ENCODE measurements around the gene RPL18.

RPL18 gene

DNA sequence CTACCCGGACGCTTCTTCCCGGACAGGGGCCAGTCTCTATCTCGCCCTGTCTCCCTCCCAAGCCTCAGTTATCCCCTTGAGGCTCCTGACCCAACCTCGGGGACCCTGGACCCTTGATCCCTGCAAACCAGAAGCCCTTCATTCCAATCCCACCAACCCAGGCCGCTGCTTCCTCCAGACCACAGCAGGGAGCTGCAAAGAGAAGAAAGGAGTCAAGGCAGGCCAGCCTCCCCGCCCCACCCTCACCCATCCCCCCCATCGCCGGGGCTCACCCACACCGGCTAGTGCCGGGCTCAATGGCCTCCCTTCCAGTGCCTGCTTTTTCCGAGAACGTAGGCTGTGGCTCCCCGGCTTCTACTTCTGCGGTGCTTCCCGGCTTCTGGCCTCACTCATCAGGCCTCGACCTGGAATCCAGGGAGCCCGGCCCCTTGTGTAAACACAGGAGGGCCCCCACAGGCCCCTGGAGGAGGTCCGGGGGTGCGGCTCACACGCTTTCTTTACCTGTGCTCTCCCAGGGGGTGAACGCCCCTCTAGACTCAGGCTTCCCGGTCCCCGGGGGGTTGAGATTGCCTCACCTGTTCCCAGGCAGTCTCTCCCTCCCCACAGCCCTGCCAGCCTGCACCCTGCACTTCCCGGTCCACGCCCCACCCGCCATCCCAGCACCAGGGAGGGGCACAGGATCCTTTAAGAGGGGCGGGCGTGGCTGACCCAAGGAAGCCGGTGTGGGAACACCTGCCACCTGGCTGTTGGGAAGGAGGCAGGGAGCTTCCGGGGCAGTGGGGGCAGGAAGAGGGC, 4.3 kb downstream of the RPL18 start, which contains the start of gene FAM83E:
Gene FAM83E (minus strand): TSS at position 641 of the 795 bp plus-strand sequence. CDS start 1,704 bp downstream, outside the sequence.
- no peak for DNase-seq (ENCODE audit: low spot score)

DNA sequence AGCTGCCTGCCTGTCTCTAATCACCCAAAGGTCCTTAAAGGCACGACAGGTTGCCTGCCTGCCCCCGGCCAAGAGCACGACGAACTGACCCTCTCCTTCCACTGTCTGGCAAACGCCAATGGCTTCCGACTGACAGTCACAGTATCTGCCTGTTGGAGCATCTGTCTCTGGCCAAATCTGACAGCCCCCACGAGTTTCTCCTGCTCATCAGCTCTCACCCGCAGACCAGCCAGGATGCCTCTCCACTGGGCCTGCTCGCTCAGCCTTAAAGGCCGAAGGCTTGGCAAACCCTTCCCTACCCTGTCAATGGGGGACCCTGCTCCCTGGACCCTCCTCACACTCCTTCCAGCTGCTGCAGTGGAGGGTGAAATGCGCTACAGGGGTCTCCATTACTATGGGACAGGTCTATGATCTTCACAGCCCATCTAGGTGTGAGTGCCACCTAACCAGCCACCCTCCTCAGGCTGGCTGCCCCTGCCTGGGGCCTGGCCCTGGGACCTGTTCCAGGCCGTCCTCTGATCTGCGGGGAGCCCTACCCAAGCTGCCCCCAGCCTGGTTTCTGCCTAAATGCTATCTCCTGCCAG, 5.0 kb downstream of the RPL18 start:
- no peak for DNase-seq (ENCODE audit: low spot score)

DNA sequence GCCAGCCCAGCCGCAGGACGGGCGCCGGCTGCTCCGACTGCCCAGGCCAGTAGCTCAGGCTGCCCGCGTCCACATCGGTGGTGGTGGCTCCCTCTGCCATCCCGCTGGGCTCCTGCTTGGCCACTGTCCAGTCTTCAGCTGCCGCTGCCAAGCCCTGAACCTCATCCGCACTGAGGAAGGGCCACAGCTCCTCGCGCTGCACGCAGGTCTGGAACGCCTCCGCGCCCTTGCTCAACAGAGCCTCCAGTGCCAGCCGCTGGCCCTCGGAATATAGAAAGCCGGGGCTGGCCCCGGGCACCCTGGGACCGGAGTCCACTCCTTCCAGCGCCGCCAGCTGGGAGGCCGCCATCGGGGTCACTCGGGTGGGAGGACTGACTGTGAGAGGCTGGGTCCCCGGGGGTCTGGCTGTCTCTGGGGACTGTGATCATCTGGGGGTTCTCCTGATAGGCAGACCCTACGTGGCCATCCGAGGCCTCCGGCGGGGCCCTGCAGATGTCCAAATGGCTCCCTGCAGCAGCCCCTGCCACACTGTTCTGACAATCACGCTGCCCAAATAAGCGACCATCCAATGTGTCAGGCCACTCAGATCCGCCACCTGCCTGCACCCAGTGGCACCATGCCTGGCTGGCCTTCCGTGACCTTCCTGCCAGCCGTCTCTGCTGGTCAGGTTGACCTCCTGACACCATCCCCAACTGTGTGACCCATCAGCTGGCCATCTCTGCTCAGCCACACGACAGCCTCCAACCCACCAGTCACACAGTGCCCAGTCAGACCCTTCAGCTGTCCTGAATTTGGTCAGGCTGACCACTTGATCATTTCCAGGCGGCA, 5.7 kb downstream of the RPL18 start:
- no peak for DNase-seq (ENCODE audit: low spot score)

DNA sequence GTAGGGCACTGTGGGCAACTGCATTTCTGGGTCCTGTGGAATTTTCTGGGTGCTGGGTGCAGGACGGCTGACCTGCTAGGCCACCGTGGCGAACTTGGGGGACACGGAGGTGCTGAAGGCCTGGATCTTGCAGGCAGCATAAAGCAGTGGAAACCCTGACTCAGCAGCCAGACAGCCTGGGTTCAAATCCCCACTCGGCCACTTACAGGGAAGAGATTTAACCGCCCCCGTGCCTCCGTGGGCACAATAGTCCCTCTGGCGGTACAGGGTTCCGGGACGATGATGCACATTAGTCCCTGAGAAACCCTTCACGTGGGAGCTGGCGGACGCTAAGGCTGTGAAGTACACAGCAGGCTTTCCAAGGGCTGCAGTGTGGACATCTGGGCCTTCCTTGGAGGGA, 7.1 kb downstream of the RPL18 start:
- no peak for DNase-seq (ENCODE audit: low spot score)

DNA sequence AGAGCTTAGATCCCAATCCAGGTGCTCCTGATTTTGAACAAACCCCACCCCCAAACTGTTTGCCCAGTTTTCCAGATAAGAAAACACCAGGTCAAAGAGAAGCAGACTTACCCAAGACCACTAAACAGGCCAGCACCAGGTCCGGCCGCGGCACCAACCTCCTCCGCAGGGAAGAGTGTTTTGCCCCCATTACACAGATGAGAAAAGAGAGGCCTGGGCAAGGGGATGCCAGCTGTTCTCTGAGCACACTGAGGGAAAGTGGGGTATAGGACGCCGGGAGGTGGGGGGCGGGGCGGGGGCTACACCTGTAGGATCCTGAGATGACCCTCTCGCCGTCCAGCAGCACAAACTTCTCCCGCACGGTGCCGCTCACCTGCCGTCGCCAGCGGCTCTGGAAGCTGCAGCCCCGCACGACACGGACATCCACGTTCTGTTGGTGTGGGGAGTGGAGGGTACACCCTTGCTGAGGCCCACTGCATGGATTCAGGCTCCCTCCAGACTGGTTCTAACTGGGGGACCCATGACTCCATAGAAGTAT, 9.3 kb downstream of the RPL18 start:
- DNase-seq (ENCODE audit: low spot score), result no peak

DNA sequence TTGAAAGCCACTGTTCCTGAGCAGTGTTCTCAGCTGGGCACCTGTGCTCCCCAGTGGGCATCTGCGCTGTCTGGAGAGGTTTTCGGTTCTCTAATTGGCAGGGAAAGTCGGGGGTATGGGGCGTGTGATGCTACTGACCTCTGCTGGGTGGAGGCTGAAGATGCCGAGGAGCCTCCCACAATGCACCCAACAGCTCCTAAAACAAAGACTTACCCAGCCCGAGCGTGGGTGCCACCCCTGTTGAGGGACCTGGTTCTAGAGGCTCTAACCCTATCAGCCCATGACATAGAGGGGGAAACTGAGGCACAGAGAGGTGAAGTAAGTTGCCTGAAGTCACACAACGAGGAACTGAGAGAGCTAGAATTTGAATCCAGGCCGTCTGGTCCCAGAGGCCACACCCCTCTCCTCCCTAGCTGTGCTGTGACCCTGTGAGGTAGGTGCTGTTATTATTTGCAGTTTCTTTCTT, 10.1 kb downstream of the RPL18 start:
- no peak for DNase-seq (ENCODE audit: low spot score)

DNA sequence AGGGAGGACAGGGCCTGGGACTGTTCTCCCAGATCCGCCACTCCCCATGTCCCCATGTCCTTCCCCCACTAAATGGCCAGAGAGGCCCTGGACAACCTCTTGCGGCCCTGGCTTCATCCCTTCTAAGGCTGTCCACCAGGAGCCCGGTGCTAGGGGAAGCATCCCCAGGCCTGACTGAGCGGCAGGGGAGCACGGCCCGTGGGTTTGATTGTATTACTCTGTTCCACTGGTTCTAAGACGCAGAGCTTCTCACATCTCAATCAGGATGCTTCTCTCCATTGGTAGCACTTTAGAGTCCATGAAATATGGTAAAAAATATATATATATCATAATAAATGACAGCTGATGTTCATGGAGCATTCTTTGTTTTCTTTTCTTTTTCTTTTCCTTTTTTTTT, 11.6 kb downstream of the RPL18 start:
- DNase-seq (ENCODE audit: low spot score), result no peak

DNA sequence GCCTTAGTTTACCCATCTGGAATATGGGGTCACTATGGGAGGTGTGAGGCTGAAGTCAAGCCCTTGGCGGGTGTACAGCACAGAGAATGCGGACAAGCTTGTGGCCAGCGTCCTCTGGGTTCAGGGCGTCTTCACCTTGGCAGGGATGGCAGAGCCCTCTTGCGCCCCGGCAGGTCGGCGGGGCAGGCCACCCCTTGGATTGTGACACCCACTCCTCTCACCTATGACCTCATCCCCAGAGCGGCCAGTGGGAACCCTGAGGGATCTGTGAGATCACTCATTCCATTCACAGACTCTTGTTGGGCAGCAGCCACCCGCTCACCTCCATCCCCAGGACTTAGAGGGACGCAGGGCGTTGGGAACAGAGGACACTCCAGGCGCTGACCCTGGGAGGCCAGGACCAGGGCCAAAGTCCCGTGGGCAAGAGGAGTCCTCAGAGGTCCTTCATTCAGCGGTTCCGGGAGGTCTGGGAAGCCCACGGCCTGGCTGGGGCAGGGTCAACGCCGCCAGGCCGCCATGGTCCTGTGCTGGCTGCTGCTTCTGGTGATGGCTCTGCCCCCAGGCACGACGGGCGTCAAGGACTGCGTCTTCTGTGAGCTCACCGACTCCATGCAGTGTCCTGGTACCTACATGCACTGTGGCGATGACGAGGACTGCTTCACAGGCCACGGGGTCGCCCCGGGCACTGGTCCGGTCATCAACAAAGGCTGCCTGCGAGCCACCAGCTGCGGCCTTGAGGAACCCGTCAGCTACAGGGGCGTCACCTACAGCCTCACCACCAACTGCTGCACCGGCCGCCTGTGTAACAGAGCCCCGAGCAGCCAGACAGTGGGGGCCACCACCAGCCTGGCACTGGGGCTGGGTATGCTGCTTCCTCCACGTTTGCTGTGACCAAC, 12.3 kb downstream of the RPL18 start, which contains the start of gene SPACA4:
Gene SPACA4 (plus strand): TSS at position 280 of the 896 bp plus-strand sequence. CDS start 237 bp downstream, at position 517.
- DNase-seq (ENCODE audit: low spot score), result no peak

DNA sequence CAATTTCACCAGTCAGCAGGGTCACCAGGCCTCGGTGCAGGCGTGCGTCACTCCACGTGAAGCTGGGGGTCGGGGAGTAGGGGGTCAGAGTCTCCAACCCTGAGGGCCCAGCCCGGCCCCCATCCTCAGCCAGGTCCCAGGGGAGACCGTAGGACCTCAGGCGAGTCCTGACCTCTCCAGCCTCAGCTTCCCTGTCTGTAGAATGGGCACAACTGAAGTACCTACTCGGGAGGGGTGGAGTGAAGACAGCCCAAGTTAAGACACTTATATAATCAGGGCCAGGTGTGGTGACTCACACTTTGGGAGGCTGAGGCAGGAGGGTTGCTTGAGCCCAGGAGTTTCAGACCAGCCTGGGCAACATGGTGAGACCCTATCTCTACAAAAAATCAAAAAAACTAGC, 15.1 kb downstream of the RPL18 start:
- no peak for DNase-seq (ENCODE audit: low spot score)

DNA sequence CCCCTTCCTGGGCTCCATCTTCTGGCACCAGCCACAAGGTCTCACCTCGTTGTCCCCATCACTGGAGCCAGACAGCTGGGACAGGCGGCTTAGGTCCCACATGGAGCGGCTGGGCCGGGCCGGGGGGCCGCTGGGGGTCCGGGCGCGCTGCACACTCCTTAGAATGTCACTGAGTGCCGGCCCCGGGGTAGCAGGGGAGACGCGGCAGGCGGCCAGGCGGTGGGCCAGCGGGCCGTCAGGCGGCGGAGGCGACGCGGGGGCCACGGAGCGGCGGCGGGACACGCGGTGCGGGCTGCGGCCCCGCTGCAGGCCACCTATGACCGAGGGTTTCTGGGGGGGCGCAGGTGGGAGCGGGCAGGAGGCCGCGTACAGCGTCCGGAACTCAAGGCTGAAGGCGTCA, 15.5 kb downstream of the RPL18 start:
- DNase-seq (ENCODE audit: low spot score), result no peak

DNA sequence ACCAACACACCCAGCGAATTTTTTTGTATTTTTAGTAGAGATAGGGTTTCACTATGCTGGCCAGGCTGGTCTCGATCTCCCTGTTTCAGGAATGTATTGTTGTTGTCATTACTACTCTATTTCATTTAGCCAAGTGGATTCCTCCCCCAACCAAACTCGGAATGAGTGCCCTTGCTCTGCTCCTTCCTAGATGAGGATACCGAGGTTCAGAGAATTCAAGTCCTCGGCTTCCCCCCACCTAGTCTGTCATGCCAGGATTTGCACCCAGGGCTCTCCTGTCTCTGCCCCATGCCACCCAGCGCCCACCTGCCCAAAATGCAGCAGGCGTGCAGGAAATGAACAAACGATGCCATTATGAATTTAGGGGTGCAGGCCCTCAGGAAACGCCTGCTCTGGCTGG, 16.0 kb downstream of the RPL18 start:
- no peak for DNase-seq (ENCODE audit: low spot score)

DNA sequence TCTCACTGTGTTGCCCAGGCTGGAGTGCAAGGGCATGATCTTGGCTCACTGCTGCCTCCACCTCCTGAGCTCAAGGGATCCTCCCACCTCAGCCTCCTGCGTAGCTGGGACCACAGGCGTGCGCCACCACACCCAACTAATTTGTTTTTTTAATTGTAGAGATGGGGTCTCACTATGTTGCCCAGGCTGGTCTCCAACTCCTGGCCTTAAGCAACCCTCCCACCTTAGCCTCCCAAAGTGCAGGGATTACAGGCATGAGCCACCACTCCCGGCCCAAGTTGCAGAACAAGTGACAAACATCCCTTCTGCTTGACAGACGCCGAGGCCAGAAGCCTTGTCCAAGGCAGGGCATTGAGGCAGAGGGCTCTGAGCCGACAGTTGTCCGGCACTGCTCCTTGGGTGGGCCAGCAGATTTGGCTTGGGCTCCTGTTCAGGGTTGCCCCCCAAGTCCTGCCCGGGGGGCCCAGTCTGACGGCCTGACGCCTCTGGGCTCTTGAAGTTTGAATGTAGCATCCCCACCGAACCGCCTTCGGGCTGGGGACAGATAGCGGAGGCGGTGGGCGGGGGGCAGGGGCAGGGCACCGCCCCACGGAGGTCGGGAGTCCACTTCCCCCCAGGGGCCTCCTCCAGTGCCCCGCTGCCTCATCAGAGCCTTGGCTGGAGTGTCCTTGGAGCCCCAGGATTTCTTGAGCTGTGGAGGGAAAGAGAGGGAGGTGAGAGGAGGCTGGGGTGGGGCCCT, 18.1 kb downstream of the RPL18 start:
- no peak for DNase-seq (ENCODE audit: low spot score)

DNA sequence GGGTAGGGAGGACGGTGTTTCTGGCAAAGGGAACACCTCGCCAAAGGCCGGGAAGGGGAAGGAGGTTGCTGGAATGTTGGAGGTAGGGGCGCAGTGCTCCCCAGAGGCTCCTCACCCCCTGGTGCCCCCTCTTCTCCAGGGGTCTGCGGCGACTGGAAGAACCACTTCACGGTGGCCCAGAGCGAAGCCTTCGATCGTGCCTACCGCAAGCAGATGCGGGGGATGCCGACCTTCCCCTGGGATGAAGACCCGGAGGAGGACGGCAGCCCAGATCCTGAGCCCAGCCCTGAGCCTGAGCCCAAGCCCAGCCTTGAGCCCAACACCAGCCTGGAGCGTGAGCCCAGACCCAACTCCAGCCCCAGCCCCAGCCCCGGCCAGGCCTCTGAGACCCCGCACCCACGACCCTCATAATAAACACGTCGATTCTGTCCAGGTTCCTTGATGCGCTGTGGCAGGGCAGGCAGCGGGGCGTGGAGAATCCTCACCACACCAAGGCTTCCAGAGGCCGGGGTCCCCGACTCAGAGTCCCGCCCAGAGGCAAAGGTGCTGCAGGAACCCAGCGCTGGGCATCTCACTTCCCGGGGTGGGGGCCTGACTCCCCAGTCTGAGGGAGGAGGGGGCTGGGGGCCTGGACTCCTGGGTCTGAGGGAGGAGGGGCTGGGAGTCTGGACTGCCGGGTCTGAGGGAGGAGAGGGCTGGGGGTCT, 19.8 kb downstream of the RPL18 start:
- no peak for DNase-seq (ENCODE audit: low spot score)

DNA sequence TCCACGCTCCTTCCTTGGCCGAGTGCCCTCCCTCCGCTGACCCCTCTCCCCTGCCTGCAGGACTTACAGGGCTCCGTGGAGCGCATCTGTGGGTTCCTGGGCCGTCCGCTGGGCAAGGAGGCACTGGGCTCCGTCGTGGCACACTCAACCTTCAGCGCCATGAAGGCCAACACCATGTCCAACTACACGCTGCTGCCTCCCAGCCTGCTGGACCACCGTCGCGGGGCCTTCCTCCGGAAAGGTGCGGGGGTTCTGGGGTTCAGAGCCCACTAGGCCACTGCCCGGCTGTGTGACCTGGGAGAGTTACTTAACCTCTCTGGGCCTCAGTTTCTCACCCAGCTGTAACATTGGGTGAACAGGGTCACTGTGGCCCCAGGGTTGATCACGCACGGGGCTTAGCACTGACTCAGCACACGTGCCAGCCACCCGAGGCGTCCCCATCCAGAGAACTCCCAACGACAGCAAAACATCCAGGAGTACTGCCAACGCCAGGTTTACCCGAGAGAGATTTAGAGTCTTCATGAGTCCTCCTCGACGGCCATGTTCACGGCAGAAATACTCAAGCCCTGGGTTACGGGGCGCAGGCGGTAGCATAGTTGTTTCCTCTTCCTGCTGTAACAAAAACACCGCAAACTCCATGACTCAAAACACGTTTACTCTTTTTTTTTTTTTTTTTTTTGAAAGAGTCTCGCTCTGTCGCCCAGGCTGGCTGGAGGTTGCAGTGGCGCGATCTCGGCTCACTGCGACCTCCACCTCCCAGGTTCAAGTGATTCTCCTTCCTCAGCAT, 22.1 kb downstream of the RPL18 start:
- DNase-seq (ENCODE audit: low spot score), result no peak

DNA sequence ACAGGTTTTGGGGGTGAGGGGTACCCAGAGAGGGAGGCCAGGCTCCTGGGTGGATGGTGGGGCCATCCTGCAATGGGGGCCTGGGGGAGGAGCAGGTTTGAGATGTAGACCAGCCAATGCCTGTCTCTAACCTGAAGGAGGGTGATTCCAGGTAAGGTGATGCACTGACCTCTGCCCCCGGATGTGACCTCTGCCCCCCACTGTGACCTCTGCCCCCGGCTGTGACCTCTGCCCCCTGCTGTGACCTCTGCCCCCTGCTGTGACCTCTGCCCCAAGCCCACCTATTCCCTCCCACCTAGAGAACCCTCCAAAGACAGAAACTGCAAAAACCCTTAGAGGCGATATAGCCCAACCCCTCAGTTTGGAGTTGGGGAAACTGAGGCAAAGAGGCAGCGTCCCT, 22.7 kb downstream of the RPL18 start:
- DNase-seq (ENCODE audit: low spot score), result no peak

DNA sequence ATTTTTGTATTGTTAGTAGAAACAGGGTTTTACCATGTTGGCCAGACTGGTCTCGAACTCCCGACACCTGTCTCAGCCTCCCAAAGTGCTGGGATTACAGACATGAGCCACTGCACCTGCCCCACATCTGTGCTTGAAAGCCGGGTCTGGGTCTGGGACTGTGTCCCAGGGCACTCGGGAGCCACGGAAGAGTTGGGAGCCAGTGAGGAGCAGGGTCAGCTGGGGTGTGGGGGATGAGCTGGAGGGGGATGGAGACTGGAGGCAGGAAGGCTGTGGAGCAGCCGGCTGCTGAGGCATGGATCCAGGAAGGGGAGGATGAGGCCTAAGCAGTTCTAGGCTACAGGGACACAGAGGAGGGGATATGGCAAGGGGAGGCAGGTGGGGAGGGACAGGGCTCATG, 23.1 kb downstream of the RPL18 start:
- DNase-seq (ENCODE audit: low spot score), result no peak

DNA sequence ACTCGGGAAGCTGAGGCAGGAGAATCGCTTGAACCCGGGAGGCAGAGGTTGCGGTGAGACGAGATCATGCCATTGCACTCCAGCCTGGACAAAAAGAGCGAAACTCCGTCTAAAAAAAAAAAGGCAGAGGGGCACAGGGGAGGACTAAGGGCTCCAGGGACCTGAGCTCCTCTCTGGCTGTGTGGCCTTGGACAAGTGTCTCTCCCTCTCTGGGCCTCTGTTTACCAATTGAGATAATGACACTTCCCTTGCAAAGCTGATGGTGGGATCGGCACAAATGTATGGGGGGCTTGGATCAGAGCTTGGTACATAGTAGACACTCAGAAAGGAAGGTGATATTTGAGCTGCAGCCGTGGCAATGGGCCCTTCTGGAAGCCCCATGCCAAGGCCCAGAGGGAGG, 23.8 kb downstream of the RPL18 start:
- no peak for DNase-seq (ENCODE audit: low spot score)

DNA sequence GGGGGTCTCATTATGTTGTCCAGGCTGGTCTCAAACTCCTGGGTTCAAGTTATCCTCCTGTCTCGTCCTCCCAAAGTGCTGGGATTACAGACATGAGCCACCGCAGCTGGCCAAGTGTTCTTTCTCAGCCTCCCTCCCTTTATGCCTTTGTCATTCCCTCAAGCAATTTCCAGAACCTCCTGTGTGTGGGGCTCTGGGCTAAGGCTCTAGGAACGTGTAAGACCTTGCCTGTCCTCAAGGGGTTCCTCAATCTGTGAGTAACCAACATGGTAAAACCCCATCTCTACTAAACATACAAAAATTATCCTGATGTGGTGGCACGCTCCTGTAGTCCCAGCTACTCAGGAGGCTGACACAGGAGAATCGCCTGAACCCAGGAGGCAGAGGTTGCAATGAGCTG, 28.0 kb downstream of the RPL18 start:
- no peak for DNase-seq (ENCODE audit: low spot score)

Measured in putamen (tissue), 1 donor.